ENCODE measurements around the gene MTCL1.
"Not testable (repeated sequence)": the region's sequence is repeated elsewhere in the genome, so short reads cannot be mapped to it uniquely, and the experiment has no call there.

MTCL1 gene

GRCh38 chr18:8760984-8761383 is 55.6 kb downstream of the MTCL1 start:
- H3K4me2 ChIP-seq (ENCODE audit: low read length) = no peak overlapping the region
- no peak overlapping the region for H3K27ac ChIP-seq (ENCODE audit: low read depth, low read length, poor library complexity, severe bottlenecking)
- peaks cover 81% of the 10 kb centered on the region for H3K36me3 ChIP-seq (ENCODE audit: insufficient read depth, low read length)
- H3K4me3 ChIP-seq (ENCODE audit: low read depth, low read length, poor library complexity, severe bottlenecking) = no peak overlapping the region
- TF ChIP-seq, protein P1, sequence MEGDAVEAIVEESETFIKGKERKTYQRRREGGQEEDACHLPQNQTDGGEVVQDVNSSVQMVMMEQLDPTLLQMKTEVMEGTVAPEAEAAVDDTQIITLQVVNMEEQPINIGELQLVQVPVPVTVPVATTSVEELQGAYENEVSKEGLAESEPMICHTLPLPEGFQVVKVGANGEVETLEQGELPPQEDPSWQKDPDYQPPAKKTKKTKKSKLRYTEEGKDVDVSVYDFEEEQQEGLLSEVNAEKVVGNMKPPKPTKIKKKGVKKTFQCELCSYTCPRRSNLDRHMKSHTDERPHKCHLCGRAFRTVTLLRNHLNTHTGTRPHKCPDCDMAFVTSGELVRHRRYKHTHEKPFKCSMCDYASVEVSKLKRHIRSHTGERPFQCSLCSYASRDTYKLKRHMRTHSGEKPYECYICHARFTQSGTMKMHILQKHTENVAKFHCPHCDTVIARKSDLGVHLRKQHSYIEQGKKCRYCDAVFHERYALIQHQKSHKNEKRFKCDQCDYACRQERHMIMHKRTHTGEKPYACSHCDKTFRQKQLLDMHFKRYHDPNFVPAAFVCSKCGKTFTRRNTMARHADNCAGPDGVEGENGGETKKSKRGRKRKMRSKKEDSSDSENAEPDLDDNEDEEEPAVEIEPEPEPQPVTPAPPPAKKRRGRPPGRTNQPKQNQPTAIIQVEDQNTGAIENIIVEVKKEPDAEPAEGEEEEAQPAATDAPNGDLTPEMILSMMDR (IDR thresholded peaks at IDR 0.05; ENCODE audit: low read length) = no peak
- TF ChIP-seq EZH2 (IDR thresholded peaks at IDR 0.05; ENCODE audit: borderline replicate concordance, low read length) = no peak
- H3K9me2 ChIP-seq (ENCODE audit: low read depth, low read length) = no peaks in the 10 kb centered on the region
- no peaks in the 10 kb centered on the region for H3K79me2 ChIP-seq (ENCODE audit: insufficient read depth, low read length)
- H3K9me3 ChIP-seq (ENCODE audit: low read length) = peaks cover 22% of the 10 kb centered on the region
- no peak overlapping the region for H2AFZ ChIP-seq (ENCODE audit: low read length)
- no peaks in the 10 kb centered on the region for H3K27me3 ChIP-seq (ENCODE audit: insufficient read depth, low read length)
- peaks cover 1% of the 10 kb centered on the region for H3K4me1 ChIP-seq (ENCODE audit: insufficient read depth, low read length, severe bottlenecking)
- no peaks in the 10 kb centered on the region for H4K20me1 ChIP-seq (ENCODE audit: insufficient read depth, low read length)
- no peak overlapping the region for H3K9ac ChIP-seq (ENCODE audit: low read length)
- H3F3A ChIP-seq (ENCODE audit: insufficient read depth, low read length) = no peaks in the 10 kb centered on the region

DNA sequence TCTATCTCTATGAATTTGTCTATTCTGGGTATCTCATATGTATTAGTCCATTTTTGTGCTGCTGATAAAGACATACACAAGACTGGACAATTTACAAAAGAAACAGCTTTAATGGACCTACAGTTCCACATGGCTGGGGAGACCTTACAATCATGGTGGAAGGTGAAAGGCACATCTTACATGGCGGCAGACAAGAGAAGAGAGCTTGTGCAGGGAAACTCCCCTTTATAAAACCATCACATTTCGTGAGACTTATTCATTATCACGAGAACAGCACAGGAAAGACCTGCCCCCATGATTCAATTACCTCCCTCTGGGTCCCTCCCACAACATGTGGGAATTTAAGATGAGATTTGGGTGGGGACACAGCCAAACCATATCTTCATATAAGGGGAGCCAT is 56.2 kb downstream of the MTCL1 start:
- not testable (repeated sequence) for H2AFZ ChIP-seq (ENCODE audit: low read length); H3K27me3 ChIP-seq (ENCODE audit: insufficient read depth, low read length); H3K4me3 ChIP-seq (ENCODE audit: low read depth, low read length, poor library complexity, severe bottlenecking); H4K20me1 ChIP-seq (ENCODE audit: insufficient read depth, low read length); H3K27ac ChIP-seq (ENCODE audit: low read depth, low read length, poor library complexity, severe bottlenecking); H3K4me2 ChIP-seq (ENCODE audit: low read length); H3F3A ChIP-seq (ENCODE audit: insufficient read depth, low read length); H3K9ac ChIP-seq (ENCODE audit: low read length); H3K79me2 ChIP-seq (ENCODE audit: insufficient read depth, low read length); H3K4me1 ChIP-seq (ENCODE audit: insufficient read depth, low read length, severe bottlenecking); H3K9me2 ChIP-seq (ENCODE audit: low read depth, low read length)
- peaks cover 81% of the 10 kb centered on the region for H3K36me3 ChIP-seq (ENCODE audit: insufficient read depth, low read length)
- peaks cover 22% of the 10 kb centered on the region for H3K9me3 ChIP-seq (ENCODE audit: low read length)

GRCh38 chr18:8762968-8763367 is 57.6 kb downstream of the MTCL1 start:
- H3K79me2 ChIP-seq (ENCODE audit: insufficient read depth, low read length) = no peaks in the 10 kb centered on the region
- H3K4me1 ChIP-seq (ENCODE audit: insufficient read depth, low read length, severe bottlenecking) = no peaks in the 10 kb centered on the region
- H3F3A ChIP-seq (ENCODE audit: insufficient read depth, low read length) = no peaks in the 10 kb centered on the region
- no peak overlapping the region for H3K27ac ChIP-seq (ENCODE audit: low read depth, low read length, poor library complexity, severe bottlenecking)
- no peaks in the 10 kb centered on the region for H3K27me3 ChIP-seq (ENCODE audit: insufficient read depth, low read length)
- H3K9ac ChIP-seq (ENCODE audit: low read length) = no peak overlapping the region
- H4K20me1 ChIP-seq (ENCODE audit: insufficient read depth, low read length) = no peaks in the 10 kb centered on the region
- no peak for TF ChIP-seq EZH2 (IDR thresholded peaks at IDR 0.05; ENCODE audit: borderline replicate concordance, low read length)
- TF ChIP-seq, protein P1 (IDR thresholded peaks at IDR 0.05; ENCODE audit: low read length) = no peak
- peaks cover 69% of the 10 kb centered on the region for H3K36me3 ChIP-seq (ENCODE audit: insufficient read depth, low read length)
- H3K4me3 ChIP-seq (ENCODE audit: low read depth, low read length, poor library complexity, severe bottlenecking) = no peak overlapping the region
- H3K9me3 ChIP-seq (ENCODE audit: low read length) = peaks cover 22% of the 10 kb centered on the region
- no peaks in the 10 kb centered on the region for H3K9me2 ChIP-seq (ENCODE audit: low read depth, low read length)
- H3K4me2 ChIP-seq (ENCODE audit: low read length) = no peak overlapping the region
- no peak overlapping the region for H2AFZ ChIP-seq (ENCODE audit: low read length)

DNA sequence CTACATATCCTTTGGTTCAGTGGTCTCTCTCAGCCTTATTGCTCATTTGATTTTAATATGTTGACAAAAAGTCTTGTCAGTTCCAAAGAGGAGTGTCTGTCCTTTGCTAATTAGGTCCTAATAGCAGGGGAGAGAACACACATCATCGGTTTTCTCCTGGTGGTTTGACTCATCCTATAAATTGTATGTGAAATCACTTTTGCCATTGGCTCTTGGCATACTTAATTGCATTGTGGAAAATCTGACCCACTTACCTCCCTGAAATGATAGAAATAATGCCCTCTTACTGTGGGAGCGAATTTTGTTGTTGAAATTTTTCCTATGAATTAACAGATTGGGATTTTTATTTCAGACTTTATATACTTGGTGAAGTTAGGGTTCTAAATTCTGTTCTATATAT is 58.3 kb downstream of the MTCL1 start:
- Histone ChIP-seq H3K9me2 (ENCODE audit: low read depth, low read length) (no peaks in the 10 kb centered on the region), H3K4me1 (ENCODE audit: insufficient read depth, low read length, severe bottlenecking) (no peaks in the 10 kb centered on the region), H3K27ac (ENCODE audit: low read depth, low read length, poor library complexity, severe bottlenecking) (no peak overlapping the region), H3K79me2 (ENCODE audit: insufficient read depth, low read length) (no peaks in the 10 kb centered on the region), H3K4me2 (ENCODE audit: low read length) (no peak overlapping the region), H3K9ac (ENCODE audit: low read length) (no peak overlapping the region), H3F3A (ENCODE audit: insufficient read depth, low read length) (no peaks in the 10 kb centered on the region), H2AFZ (ENCODE audit: low read length) (no peak overlapping the region), H3K4me3 (ENCODE audit: low read depth, low read length, poor library complexity, severe bottlenecking) (no peak overlapping the region), H3K27me3 (ENCODE audit: insufficient read depth, low read length) (no peaks in the 10 kb centered on the region), H3K36me3 (ENCODE audit: insufficient read depth, low read length) (peaks cover 62% of the 10 kb centered on the region), H4K20me1 (ENCODE audit: insufficient read depth, low read length) (no peaks in the 10 kb centered on the region), H3K9me3 (ENCODE audit: low read length) (peaks cover 22% of the 10 kb centered on the region)
- TF ChIP-seq, protein P1 (IDR thresholded peaks at IDR 0.05; ENCODE audit: low read length) = no peak
- no peak for TF ChIP-seq EZH2 (IDR thresholded peaks at IDR 0.05; ENCODE audit: borderline replicate concordance, low read length)
